ENCODE results near the gene FIBP.

The FIBP gene

GRCh38 chr11:65859095-65859811, 29.0 kb downstream of the FIBP start:
- no peaks in the 10 kb centered on the region for H3K9me3 ChIP-seq (ENCODE audit: low read length)
- peaks cover 51% of the 10 kb centered on the region for H3K4me1 ChIP-seq (ENCODE audit: insufficient read depth, low read length)
- H3K9ac ChIP-seq (ENCODE audit: low read length) = peak overlapping the region; percentile 93
- H3K4me3 ChIP-seq (ENCODE audit: low read depth in 1 of 2, low read length in 2 of 2) = peak overlapping the region; percentile 68 to 71
- H3K27ac ChIP-seq (ENCODE audit: low read depth, low read length) = peak overlapping the region; percentile 99
- peaks cover 47% of the 10 kb centered on the region for H3K36me3 ChIP-seq (ENCODE audit: insufficient read depth, low read length)
- H3K27me3 ChIP-seq (ENCODE audit: control insufficient read depth in 1 of 2, insufficient read depth in 2 of 2, low read length in 2 of 2) = no peaks in the 10 kb centered on the region

DNA sequence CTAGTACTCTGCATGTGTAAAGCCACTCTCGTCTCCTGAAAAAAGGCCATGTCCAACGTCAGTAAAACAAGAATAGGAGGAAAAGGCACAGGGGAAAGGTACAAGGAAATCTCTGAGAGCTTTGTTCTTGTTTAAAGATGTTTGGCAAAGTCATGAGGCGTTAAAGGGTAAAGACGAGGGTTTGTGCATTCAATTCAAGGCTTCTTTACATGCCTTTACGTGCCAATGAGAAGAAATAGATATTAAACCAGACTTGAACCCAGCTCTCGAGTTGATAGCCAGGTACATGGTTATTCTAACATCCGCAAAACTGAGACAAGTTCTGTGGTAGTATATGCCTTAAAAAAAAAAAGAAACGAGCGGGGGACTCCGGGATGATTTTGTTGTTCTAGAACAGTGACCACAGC, 29.6 kb downstream of the FIBP start:
- Histone ChIP-seq H3K4me3 (ENCODE audit: low read depth in 1 of 2, low read length in 2 of 2) (peak overlapping the region; percentile 41 to 68), H3K27ac (ENCODE audit: low read depth, low read length) (peak overlapping the region; percentile 99), H3K9me3 (ENCODE audit: low read length) (no peaks in the 10 kb centered on the region), H3K36me3 (ENCODE audit: insufficient read depth, low read length) (peaks cover 47% of the 10 kb centered on the region), H3K27me3 (ENCODE audit: control insufficient read depth in 1 of 2, insufficient read depth in 2 of 2, low read length in 2 of 2) (no peaks in the 10 kb centered on the region), H3K9ac (ENCODE audit: low read length) (peak overlapping the region; percentile 58), H3K4me1 (ENCODE audit: insufficient read depth, low read length) (peaks cover 48% of the 10 kb centered on the region)

DNA sequence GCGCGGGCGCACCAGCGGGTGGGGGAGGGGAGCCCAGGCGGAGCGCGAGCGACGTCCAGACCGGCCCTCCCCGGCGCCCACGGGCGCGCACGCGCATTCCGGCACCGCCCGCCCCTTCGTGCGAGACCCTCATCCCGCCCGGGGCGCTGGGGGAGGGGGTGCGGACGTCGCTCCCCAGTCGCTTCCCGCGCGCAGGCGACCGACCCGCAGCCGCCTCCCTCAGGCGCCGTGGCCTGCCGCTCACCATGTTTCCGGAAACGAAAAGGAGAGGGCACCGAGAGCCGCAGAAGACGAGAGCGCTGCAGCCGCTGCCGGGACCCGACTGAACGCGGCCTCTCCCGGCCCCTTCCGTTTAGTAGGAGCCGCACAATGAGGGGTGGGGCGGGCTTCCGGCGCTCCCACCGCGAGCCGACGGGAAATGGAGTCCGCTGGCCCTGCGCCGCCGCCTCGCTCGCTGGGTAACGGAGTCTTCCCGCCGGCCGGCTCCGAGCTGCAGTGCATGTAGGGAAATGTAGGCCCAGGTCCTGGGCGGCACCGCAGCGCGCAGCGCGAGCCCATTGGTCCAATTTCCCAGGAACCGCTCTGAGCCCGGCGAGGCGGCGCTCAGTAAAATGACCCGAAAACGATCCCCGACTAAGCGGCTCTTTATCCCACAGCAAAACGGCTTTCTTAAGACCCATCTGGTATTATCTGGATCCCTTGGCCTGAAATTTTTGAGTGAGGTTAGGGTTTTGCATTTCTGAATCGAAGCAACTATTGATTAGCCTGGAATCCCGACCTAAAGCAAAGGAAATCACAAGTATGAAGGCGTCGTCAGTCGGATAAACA, 30.2 kb downstream of the FIBP start, which contains the start of gene CFL1:
CFL1 (minus strand) TSS at position 328 of the 828 bp plus-strand sequence; CDS start at position 247, 81 bp downstream.
- H3K27ac ChIP-seq (ENCODE audit: low read depth, low read length) = peak within 1 kb of the TSS; percentile 99
- peak within 1 kb of the TSS; percentile 79 for H3K9ac ChIP-seq (ENCODE audit: low read length)
- H3K4me3 ChIP-seq (ENCODE audit: low read depth in 1 of 2, low read length in 2 of 2) = peak within 1 kb of the TSS; percentile 68 to 89
- H3K9me3 ChIP-seq (ENCODE audit: low read length) = no peaks in the 10 kb centered on the region
- peaks cover 47% of the 10 kb centered on the region for H3K36me3 ChIP-seq (ENCODE audit: insufficient read depth, low read length)
- H3K4me1 ChIP-seq (ENCODE audit: insufficient read depth, low read length) = peaks cover 45% of the 10 kb centered on the region
- H3K27me3 ChIP-seq (ENCODE audit: control insufficient read depth in 1 of 2, insufficient read depth in 2 of 2, low read length in 2 of 2) = no peaks in the 10 kb centered on the region

DNA sequence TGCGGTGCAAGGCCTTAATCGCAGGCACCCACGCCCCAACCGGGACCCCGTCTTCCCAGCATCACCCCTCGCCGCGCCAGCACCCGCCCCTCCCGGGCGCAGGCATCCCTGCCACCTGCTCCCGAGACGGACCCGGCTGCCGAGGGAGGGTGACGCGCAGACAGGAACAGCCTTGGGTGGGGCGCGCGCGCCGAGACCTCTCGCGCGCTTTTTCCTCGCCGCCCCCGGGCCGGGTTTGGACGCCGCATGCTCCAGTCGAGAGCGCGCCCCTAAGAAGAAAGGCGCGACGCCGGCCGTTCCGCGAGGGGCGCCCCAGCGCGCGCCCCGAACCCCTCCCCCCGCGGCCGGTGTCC, 30.8 kb downstream of the FIBP start:
- Histone ChIP-seq H3K36me3 (ENCODE audit: insufficient read depth, low read length) (peaks cover 45% of the 10 kb centered on the region), H3K27me3 (ENCODE audit: control insufficient read depth in 1 of 2, insufficient read depth in 2 of 2, low read length in 2 of 2) (no peaks in the 10 kb centered on the region), H3K4me3 (ENCODE audit: low read depth in 1 of 2, low read length in 2 of 2) (peak overlapping the region; percentile 68 to 89), H3K4me1 (ENCODE audit: insufficient read depth, low read length) (peaks cover 39% of the 10 kb centered on the region), H3K9me3 (ENCODE audit: low read length) (no peaks in the 10 kb centered on the region), H3K27ac (ENCODE audit: low read depth, low read length) (peak overlapping the region; percentile 96), H3K9ac (ENCODE audit: low read length) (peak overlapping the region; percentile 79)

DNA sequence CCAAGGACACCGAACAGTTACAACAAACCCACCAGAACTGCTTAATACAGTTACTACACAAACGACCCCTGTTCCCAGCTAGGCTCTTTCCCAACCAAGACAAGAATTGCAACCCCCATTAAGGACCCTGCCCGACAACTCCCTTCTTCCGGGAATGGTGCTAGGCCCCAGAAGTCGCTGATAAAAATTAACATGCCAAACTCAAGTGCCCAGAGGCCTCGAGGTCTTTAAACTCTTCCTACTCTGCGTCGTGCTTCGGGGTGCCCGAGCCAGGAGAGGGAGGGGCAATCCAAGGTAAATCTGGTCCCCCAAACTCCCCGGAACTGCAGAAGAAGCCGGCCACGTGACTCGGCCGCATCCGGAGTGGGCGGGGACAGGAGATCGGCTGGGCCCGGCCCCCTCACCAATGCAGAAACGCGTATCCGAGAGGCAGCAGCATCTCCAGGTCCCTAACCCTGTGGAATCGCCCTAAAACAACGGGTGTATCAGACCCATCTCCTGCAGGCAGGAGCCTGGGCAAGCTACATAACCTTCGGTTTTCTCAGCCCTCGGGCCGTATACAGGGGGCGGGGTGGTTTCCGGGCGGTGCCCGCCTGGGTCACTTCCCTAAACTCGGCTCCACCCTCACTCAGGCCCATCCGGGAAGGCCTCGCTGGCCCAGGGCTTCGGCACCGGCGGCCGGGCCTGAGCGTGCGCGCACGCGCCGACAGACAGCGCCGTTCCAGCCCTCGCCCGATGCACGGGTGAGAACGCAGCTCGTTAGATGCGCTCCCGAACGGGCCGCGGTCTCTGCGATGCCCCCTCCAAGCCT, 31.4 kb downstream of the FIBP start:
- Histone ChIP-seq H3K36me3 (ENCODE audit: insufficient read depth, low read length) (peaks cover 45% of the 10 kb centered on the region), H3K9me3 (ENCODE audit: low read length) (no peaks in the 10 kb centered on the region), H3K4me3 (ENCODE audit: low read depth in 1 of 2, low read length in 2 of 2) (peak overlapping the region; percentile 68 to 89), H3K4me1 (ENCODE audit: insufficient read depth, low read length) (peaks cover 34% of the 10 kb centered on the region), H3K9ac (ENCODE audit: low read length) (peak overlapping the region; percentile 79), H3K27me3 (ENCODE audit: control insufficient read depth in 1 of 2, insufficient read depth in 2 of 2, low read length in 2 of 2) (no peaks in the 10 kb centered on the region), H3K27ac (ENCODE audit: low read depth, low read length) (peak overlapping the region; percentile 96)

DNA sequence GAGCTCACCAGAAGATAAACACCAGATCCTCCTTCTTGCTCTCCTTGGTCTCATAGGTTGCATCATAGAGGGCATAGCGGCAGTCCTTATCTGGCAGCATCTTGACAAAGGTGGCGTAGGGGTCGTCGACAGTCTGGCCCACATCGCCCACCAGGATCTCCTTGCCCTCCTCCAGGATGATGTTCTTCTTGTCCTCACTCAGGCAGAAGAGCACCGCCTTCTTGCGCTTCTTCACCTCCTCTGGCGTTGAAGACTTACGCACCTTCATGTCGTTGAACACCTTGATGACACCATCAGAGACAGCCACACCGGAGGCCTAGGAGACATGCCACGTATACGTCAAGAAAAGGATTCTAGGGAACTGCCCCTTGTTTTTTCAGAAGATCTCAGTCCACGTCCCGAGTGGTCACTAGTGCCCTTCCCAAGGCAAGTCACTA, 32.3 kb downstream of the FIBP start:
- Histone ChIP-seq H3K27me3 (ENCODE audit: control insufficient read depth in 1 of 2, insufficient read depth in 2 of 2, low read length in 2 of 2) (no peaks in the 10 kb centered on the region), H3K36me3 (ENCODE audit: insufficient read depth, low read length) (peaks cover 52% of the 10 kb centered on the region), H3K9ac (ENCODE audit: low read length) (peak overlapping the region; percentile 79), H3K4me1 (ENCODE audit: insufficient read depth, low read length) (peaks cover 25% of the 10 kb centered on the region), H3K27ac (ENCODE audit: low read depth, low read length) (no peak overlapping the region), H3K4me3 (ENCODE audit: low read depth in 1 of 2, low read length in 2 of 2) (peak overlapping the region; percentile 68 to 89), H3K9me3 (ENCODE audit: low read length) (no peaks in the 10 kb centered on the region)

DNA sequence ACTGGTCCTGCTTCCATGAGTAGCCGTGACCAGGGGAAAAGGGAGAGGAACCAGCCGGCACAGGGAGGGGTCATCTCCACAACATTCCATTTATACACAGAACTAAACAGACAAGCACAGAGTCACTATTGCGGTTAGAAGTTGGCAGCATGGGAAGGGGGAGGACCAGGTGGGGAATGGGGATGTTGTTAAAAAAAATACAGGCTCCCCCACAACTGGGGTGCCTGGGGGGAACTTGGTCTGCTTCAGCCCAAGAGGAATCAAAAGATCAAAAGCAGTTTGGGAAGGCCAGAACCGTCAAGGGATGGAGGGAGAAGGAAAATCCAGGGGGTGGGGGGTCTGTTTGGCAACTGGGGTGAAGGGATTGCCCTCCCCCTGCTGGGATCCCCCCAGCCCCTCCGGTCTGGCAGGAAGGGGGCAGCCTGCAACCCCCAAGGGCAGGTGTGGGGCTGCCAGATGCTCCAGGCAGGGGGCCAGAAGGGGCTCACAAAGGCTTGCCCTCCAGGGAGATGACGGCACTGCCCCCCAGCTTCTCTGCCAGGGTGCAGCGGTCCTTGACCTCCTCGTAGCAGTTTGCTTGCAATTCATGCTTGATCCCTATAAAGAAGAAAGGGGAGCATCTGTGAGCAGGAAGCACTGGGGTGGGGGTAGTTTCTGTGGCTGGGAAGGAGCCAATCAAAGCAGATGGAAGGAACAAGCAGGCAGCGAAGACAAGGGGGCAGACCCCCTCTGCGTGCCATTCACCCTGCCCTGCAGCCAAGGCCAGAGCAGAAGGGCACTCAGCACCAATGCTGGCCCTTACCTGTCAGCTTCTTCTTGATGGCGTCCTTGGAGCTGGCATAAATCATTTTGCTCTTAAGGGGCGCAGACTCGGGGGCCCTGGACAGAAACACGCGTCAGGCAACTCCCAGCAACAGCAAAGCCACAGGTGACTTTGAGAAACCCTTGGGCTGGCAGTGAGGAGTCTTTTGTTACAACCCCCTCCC, 33.1 kb downstream of the FIBP start:
- Histone ChIP-seq H3K4me1 (ENCODE audit: insufficient read depth, low read length) (peaks cover 24% of the 10 kb centered on the region), H3K4me3 (ENCODE audit: low read depth in 1 of 2, low read length in 2 of 2) (no peak overlapping the region), H3K27ac (ENCODE audit: low read depth, low read length) (no peak overlapping the region), H3K9me3 (ENCODE audit: low read length) (no peaks in the 10 kb centered on the region), H3K27me3 (ENCODE audit: control insufficient read depth in 1 of 2, insufficient read depth in 2 of 2, low read length in 2 of 2) (no peaks in the 10 kb centered on the region), H3K36me3 (ENCODE audit: insufficient read depth, low read length) (peaks cover 57% of the 10 kb centered on the region), H3K9ac (ENCODE audit: low read length) (no peak overlapping the region)

DNA sequence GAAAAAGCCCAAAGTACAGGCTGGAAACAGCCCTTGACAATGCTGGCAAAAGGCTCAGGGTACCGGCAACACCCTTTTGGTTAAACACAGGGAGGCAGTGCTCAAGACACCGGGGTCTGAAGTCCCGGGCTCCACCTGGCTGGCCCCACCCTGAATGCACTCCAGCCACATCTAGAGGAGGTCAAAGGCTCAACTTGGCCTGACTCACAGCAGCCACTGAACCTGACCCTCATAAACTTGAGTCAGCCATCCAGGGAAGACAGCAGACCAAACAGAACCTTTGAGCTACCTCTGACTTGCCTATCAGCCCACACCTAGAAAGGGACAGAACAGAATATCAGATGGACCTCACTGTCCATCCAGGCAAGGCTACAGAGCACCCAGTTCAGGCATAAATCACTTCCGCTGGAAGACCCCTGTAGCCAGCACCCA, 34.1 kb downstream of the FIBP start:
- Histone ChIP-seq H3K27me3 (ENCODE audit: control insufficient read depth in 1 of 2, insufficient read depth in 2 of 2, low read length in 2 of 2) (no peaks in the 10 kb centered on the region), H3K4me1 (ENCODE audit: insufficient read depth, low read length) (peaks cover 24% of the 10 kb centered on the region), H3K4me3 (ENCODE audit: low read depth in 1 of 2, low read length in 2 of 2) (no peak overlapping the region), H3K36me3 (ENCODE audit: insufficient read depth, low read length) (peaks cover 57% of the 10 kb centered on the region), H3K9ac (ENCODE audit: low read length) (no peak overlapping the region), H3K9me3 (ENCODE audit: low read length) (no peaks in the 10 kb centered on the region), H3K27ac (ENCODE audit: low read depth, low read length) (no peak overlapping the region)

- Histone ChIP-seq H3K9me3 (ENCODE audit: low read length) (no peaks in the 10 kb centered on the region), H3K4me3 (ENCODE audit: low read depth in 1 of 2, low read length in 2 of 2) (no peak overlapping the region), H3K27ac (ENCODE audit: low read depth, low read length) (no peak overlapping the region), H3K36me3 (ENCODE audit: insufficient read depth, low read length) (peaks cover 57% of the 10 kb centered on the region), H3K4me1 (ENCODE audit: insufficient read depth, low read length) (peaks cover 24% of the 10 kb centered on the region), H3K27me3 (ENCODE audit: control insufficient read depth in 1 of 2, insufficient read depth in 2 of 2, low read length in 2 of 2) (no peaks in the 10 kb centered on the region), H3K9ac (ENCODE audit: low read length) (no peak overlapping the region)
These were observed 34.9 kb downstream of the FIBP start for GRCh38 chr11:65853246-65853979.
